K562 (cell line): ENCODE results near the gene PLEKHN1. TPM values are rescaled to one million over a fixed set of nuclear protein-coding genes. Genes with fewer than 3 reads are reported as not detected.
A peak's percentile ranks its signal among the peaks of the same experiment; 100 is the strongest.

Source experiments
- RBM22 ChIP-seq: fragments of 200-400 bp; formaldehyde crosslinking; IDR thresholded peaks from 2 replicates; pipeline ENCODE4 v1.6.1; 2018; ENCODE audit warnings: low read length, low read depth; ENCODE audit not compliant: poor library complexity, severe bottlenecking
- RBM39 ChIP-seq: fragments of 200-400 bp; formaldehyde crosslinking; optimal IDR thresholded peaks from 2 replicates; pipeline ENCODE3; 2018; ENCODE audit warnings: low read depth, low read length
- RUNX1 ChIP-seq: sonication (generic); IDR thresholded peaks from 2 replicates; pipeline ENCODE4 v1.6.1; 2016; ENCODE audit warnings: antibody characterized with exemption, low read depth
- TBP ChIP-seq: optimal IDR thresholded peaks from 2 replicates; pipeline ENCODE3; 2011; ENCODE audit warnings: low read depth, low read length, improper control_type of control experiment
- TEAD2 ChIP-seq: fragments of 450-650 bp; IDR thresholded peaks from 2 replicates; pipeline ENCODE4 v1.6.1; 2016; ENCODE audit warnings: missing genetic modification characterization, control low read depth, missing compliant biosample characterization
- WHSC1 ChIP-seq: IDR thresholded peaks from one replicate; pipeline ENCODE4 v1.6.1; 2012; ENCODE audit warnings: low read length, control low read depth, inconsistent platforms
- ZNF165 ChIP-seq: fragments of 250-450 bp; sonication (Bioruptor Pico); IDR thresholded peaks from 2 replicates; pipeline ENCODE4 v1.4.0; 2020; ENCODE audit warnings: borderline replicate concordance
- ZNF224 ChIP-seq: sonication (generic); formaldehyde crosslinking; IDR thresholded peaks from 2 replicates; pipeline ENCODE4 v1.8.0; 2022; ENCODE audit warnings: mild to moderate bottlenecking, missing genetic modification reagents
- ZNF592 ChIP-seq: fragments of 450-650 bp; IDR thresholded peaks from 2 replicates; pipeline ENCODE4 v1.6.1; 2017; ENCODE audit warnings: antibody characterized with exemption, mild to moderate bottlenecking
- polyA plus RNA-seq, 8 experiments: library from polyadenylated mRNA; depleted of rRNA in 4 of 8; stranded (reverse) in 5 of 8; unstranded in 3 of 8; fragments of >200 nt; fragmentation: Nextera tagmentation in 2 of 8; fragmentation: Illumina TruSeq in 1 of 8; extraction: Ambion mirVana in 2 of 8; extraction: Trizol in 1 of 8; gene quantifications; 2 replicates each; pipeline versions ENCODE4 v1.2.1 to v1.2.3, GENCODE V29; 2011 to 2014; ENCODE audit warnings: inconsistent platforms in 1 of 8, missing spikeins in 1 of 8
- total RNA-seq, 7 experiments: library from RNA; depleted of rRNA in 6 of 7; stranded (reverse); fragments of >200 nt in 6 of 7; fragmentation: Illumina TruSeq in 2 of 7; extraction: Trizol in 2 of 7; gene quantifications; 2 replicates each; pipeline versions ENCODE4 v1.2.1 to v1.2.3, GENCODE V29; 2011 to 2021; ENCODE audit warnings: low replicate concordance in 1 of 7
- TF ChIP-seq, protein P1 (sequence below): fragments of 450-650 bp; formaldehyde crosslinking; IDR thresholded peaks from 2 replicates; pipeline ENCODE4 v1.4.0; 2022; ENCODE audit warnings: missing genetic modification characterization
- TF ChIP-seq, protein P2 (sequence below): fragments of 450-650 bp; formaldehyde crosslinking; IDR thresholded peaks from 2 replicates; pipeline ENCODE4 v1.4.0; 2020; ENCODE audit warnings: mild to moderate bottlenecking, moderate library complexity
- TF ChIP-seq, protein P3 (sequence below): fragments of 250-450 bp; sonication (Bioruptor Pico); IDR thresholded peaks from 2 replicates; pipeline ENCODE4 v1.4.0; 2020; ENCODE audit warnings: mild to moderate bottlenecking, moderate library complexity, borderline replicate concordance
- TF ChIP-seq, protein P4 (sequence below): fragments of 450-650 bp; IDR thresholded peaks from 2 replicates; pipeline ENCODE4 v1.6.1; 2016; ENCODE audit warnings: low read depth, mild to moderate bottlenecking, moderate library complexity
- TF ChIP-seq, protein P5 (sequence below): fragments of 250-450 bp; sonication (Bioruptor Pico); IDR thresholded peaks from 2 replicates; pipeline ENCODE4 v1.5.1; 2021; ENCODE audit warnings: mild to moderate bottlenecking

PLEKHN1 gene
- total and polyA plus RNA-seq, 9 of the 15 experiments (the other 6 are each of a cell fraction or from before 2014, with no cell fraction given), result 0.07 to 1.5 (median 0.13) TPM; not detected in 2

GRCh38 chr1:958823-959730 lies 7.2 kb upstream of the PLEKHN1 start, which contains the start of gene NOC2L (continued):
- TF ChIP-seq ZNF592, result no peak
- TF ChIP-seq RUNX1, result no peak
- TF ChIP-seq, protein P1, sequence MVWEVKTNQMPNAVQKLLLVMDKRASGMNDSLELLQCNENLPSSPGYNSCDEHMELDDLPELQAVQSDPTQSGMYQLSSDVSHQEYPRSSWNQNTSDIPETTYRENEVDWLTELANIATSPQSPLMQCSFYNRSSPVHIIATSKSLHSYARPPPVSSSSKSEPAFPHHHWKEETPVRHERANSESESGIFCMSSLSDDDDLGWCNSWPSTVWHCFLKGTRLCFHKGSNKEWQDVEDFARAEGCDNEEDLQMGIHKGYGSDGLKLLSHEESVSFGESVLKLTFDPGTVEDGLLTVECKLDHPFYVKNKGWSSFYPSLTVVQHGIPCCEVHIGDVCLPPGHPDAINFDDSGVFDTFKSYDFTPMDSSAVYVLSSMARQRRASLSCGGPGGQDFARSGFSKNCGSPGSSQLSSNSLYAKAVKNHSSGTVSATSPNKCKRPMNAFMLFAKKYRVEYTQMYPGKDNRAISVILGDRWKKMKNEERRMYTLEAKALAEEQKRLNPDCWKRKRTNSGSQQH (CRISPR knock-in tag), result peak; percentile 76
- TF ChIP-seq TBP, result peak; percentile 74
- no peak for TF ChIP-seq WHSC1
- TF ChIP-seq, protein P2, sequence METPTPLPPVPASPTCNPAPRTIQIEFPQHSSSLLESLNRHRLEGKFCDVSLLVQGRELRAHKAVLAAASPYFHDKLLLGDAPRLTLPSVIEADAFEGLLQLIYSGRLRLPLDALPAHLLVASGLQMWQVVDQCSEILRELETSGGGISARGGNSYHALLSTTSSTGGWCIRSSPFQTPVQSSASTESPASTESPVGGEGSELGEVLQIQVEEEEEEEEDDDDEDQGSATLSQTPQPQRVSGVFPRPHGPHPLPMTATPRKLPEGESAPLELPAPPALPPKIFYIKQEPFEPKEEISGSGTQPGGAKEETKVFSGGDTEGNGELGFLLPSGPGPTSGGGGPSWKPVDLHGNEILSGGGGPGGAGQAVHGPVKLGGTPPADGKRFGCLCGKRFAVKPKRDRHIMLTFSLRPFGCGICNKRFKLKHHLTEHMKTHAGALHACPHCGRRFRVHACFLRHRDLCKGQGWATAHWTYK (CRISPR knock-in tag), result peak; percentile 72; the same call in 1 of the 2 replicates
- TF ChIP-seq RBM39, result no peak
- peak; percentile 34; the same call in 1 of the 2 replicates for TF ChIP-seq ZNF165
- TF ChIP-seq TEAD2, result no peak
- no peak for TF ChIP-seq ZNF224 (CRISPR knock-in tag)
- TF ChIP-seq RBM22, result no peak
- TF ChIP-seq, protein P3, sequence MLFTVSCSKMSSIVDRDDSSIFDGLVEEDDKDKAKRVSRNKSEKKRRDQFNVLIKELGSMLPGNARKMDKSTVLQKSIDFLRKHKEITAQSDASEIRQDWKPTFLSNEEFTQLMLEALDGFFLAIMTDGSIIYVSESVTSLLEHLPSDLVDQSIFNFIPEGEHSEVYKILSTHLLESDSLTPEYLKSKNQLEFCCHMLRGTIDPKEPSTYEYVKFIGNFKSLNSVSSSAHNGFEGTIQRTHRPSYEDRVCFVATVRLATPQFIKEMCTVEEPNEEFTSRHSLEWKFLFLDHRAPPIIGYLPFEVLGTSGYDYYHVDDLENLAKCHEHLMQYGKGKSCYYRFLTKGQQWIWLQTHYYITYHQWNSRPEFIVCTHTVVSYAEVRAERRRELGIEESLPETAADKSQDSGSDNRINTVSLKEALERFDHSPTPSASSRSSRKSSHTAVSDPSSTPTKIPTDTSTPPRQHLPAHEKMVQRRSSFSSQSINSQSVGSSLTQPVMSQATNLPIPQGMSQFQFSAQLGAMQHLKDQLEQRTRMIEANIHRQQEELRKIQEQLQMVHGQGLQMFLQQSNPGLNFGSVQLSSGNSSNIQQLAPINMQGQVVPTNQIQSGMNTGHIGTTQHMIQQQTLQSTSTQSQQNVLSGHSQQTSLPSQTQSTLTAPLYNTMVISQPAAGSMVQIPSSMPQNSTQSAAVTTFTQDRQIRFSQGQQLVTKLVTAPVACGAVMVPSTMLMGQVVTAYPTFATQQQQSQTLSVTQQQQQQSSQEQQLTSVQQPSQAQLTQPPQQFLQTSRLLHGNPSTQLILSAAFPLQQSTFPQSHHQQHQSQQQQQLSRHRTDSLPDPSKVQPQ, result 0 out of 2 replicates have a peak, but pooled peaks have one; percentile 23
- TF ChIP-seq, protein P4, sequence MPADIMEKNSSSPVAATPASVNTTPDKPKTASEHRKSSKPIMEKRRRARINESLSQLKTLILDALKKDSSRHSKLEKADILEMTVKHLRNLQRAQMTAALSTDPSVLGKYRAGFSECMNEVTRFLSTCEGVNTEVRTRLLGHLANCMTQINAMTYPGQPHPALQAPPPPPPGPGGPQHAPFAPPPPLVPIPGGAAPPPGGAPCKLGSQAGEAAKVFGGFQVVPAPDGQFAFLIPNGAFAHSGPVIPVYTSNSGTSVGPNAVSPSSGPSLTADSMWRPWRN, result no peak
- TF ChIP-seq, protein P5, sequence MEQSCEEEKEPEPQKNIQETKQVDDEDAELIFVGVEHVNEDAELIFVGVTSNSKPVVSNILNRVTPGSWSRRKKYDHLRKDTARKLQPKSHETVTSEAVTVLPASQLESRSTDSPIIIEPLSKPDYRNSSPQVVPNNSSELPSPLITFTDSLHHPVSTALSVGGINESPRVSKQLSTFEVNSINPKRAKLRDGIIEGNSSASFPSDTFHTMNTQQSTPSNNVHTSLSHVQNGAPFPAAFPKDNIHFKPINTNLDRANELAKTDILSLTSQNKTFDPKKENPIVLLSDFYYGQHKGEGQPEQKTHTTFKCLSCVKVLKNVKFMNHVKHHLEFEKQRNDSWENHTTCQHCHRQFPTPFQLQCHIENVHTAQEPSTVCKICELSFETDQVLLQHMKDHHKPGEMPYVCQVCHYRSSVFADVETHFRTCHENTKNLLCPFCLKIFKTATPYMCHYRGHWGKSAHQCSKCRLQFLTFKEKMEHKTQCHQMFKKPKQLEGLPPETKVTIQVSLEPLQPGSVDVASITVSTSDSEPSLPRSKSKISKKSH (CRISPR knock-in tag), result no peak
